HEK293 (cell line): ENCODE results near the gene CEBPB.

ENCODE experiments used
- CTCF ChIA-PET: fragments of 350-600 bp; formaldehyde crosslinking; extraction: SDS; loops from one replicate; lab custom pipeline; 2021; ENCODE audit warnings: antibody characterized with exemption; lab: Yijun Ruan, JAX
- POLR2A ChIA-PET: fragments of 300-600 bp; formaldehyde crosslinking; extraction: SDS; loops from one replicate; lab custom pipeline; 2020; ENCODE audit warnings: antibody characterized with exemption, inconsistent platforms; lab: Yijun Ruan, JAX
- H3K27ac ChIP-seq: fragments of 200-500 bp; sonication (Bioruptor generic); 2 replicates; pipeline ENCODE4 v1.5.1; 2014; ENCODE audit warnings: low read depth, low read length, control low read depth, inconsistent platforms; ENCODE audit errors: extremely low read depth
- H3K36me3 ChIP-seq, 2 experiments: fragments of 200-500 bp in 1 of 2; sonication (Bioruptor generic) in 1 of 2; 1 replicate in 1 of 2; 2 replicates in 1 of 2; pipeline ENCODE4 v1.5.1; 2014 to 2017; ENCODE audit warnings: inconsistent platforms in 2 of 2, low read length in 2 of 2; ENCODE audit not compliant: control insufficient read depth in 2 of 2, insufficient read depth in 1 of 2
- H3K4me1 ChIP-seq: fragments of 200-500 bp; sonication (Bioruptor generic); 2 replicates; pipeline ENCODE4 v1.5.1; 2014; ENCODE audit warnings: mild to moderate bottlenecking, low read length, inconsistent platforms; ENCODE audit not compliant: control insufficient read depth, insufficient read depth
- H3K4me3 ChIP-seq: 2 replicates; pipeline ENCODE4 v1.5.1; 2011; ENCODE audit warnings: low read depth, mild to moderate bottlenecking, control low read depth, low read length, moderate library complexity
- H3K9me3 ChIP-seq: fragments of 200-500 bp; sonication (Bioruptor generic); 2 replicates; pipeline ENCODE4 v1.5.1; 2014; ENCODE audit warnings: low read depth, low read length, inconsistent platforms; ENCODE audit not compliant: control insufficient read depth, insufficient read depth
- EGR2 ChIP-seq: fragments of 450-650 bp; formaldehyde crosslinking; IDR thresholded peaks from 2 replicates; pipeline ENCODE4 v1.5.1; 2016; ENCODE audit warnings: low read depth, missing biosample characterization, missing genetic modification characterization
- KLF1 ChIP-seq: fragments of 450-650 bp; formaldehyde crosslinking; IDR thresholded peaks from 2 replicates; pipeline ENCODE4 v1.5.1; 2016; ENCODE audit warnings: missing biosample characterization, missing genetic modification characterization
- KLF17 ChIP-seq: fragments of 450-650 bp; formaldehyde crosslinking; IDR thresholded peaks from 2 replicates; pipeline ENCODE4 v1.5.1; 2016; ENCODE audit warnings: missing biosample characterization, missing genetic modification characterization
- MEIS1 ChIP-seq: sonication (generic); formaldehyde crosslinking; IDR thresholded peaks from 2 replicates; pipeline ENCODE4 v1.8.1; 2022; ENCODE audit warnings: missing genetic modification reagents, mild to moderate bottlenecking, borderline replicate concordance
- PRDM4 ChIP-seq: fragments of 450-650 bp; formaldehyde crosslinking; IDR thresholded peaks from 2 replicates; pipeline ENCODE4 v1.5.1; 2017; ENCODE audit warnings: missing biosample characterization, missing genetic modification characterization
- SALL2 ChIP-seq: fragments of 450-650 bp; formaldehyde crosslinking; IDR thresholded peaks from 2 replicates; pipeline ENCODE4 v1.5.0; 2017; ENCODE audit warnings: missing biosample characterization, mild to moderate bottlenecking, missing genetic modification characterization, borderline replicate concordance
- SP7 ChIP-seq: fragments of 450-650 bp; formaldehyde crosslinking; IDR thresholded peaks from 2 replicates; pipeline ENCODE4 v1.5.1; 2016; ENCODE audit warnings: missing biosample characterization, missing genetic modification characterization
- YY1 ChIP-seq: fragments of 450-650 bp; formaldehyde crosslinking; IDR thresholded peaks from 2 replicates; pipeline ENCODE4 v1.5.1; 2018; ENCODE audit warnings: missing biosample characterization, missing genetic modification characterization
- YY2 ChIP-seq: fragments of 450-650 bp; formaldehyde crosslinking; IDR thresholded peaks from 2 replicates; pipeline ENCODE4 v1.5.1; 2016; ENCODE audit warnings: missing biosample characterization, missing genetic modification characterization
- ZFHX2 ChIP-seq: fragments of 450-650 bp; formaldehyde crosslinking; conservative IDR thresholded peaks from 2 replicates; pipeline ENCODE4 v1.5.1; 2016; ENCODE audit warnings: missing biosample characterization, missing genetic modification characterization
- ZNF112 ChIP-seq: fragments of 450-650 bp; formaldehyde crosslinking; IDR thresholded peaks from 2 replicates; pipeline ENCODE4 v1.5.0; 2017; ENCODE audit warnings: missing biosample characterization, missing genetic modification characterization
- ZNF138 ChIP-seq: fragments of 450-650 bp; formaldehyde crosslinking; IDR thresholded peaks from 2 replicates; pipeline ENCODE4 v1.5.1; 2016; ENCODE audit warnings: missing biosample characterization, missing genetic modification characterization, borderline replicate concordance
- ZNF146 ChIP-seq: fragments of 450-650 bp; formaldehyde crosslinking; IDR thresholded peaks from 2 replicates; pipeline ENCODE4 v1.5.1; 2016; ENCODE audit warnings: missing biosample characterization, missing genetic modification characterization
- ZNF24 ChIP-seq: fragments of 450-650 bp; formaldehyde crosslinking; IDR thresholded peaks from 2 replicates; pipeline ENCODE4 v1.5.1; 2016; ENCODE audit warnings: missing biosample characterization, missing genetic modification characterization
- ZNF324 ChIP-seq: fragments of 450-650 bp; formaldehyde crosslinking; IDR thresholded peaks from 2 replicates; pipeline ENCODE4 v1.5.1; 2016; ENCODE audit warnings: missing biosample characterization, missing genetic modification characterization
- ZNF335 ChIP-seq: fragments of 450-650 bp; formaldehyde crosslinking; conservative IDR thresholded peaks from 2 replicates; pipeline ENCODE4 v1.5.1; 2016; ENCODE audit warnings: missing biosample characterization, missing genetic modification characterization
- ZNF391 ChIP-seq: fragments of 450-650 bp; formaldehyde crosslinking; IDR thresholded peaks from 2 replicates; pipeline ENCODE4 v1.5.1; 2016; ENCODE audit warnings: low read depth, missing biosample characterization, missing genetic modification characterization, borderline replicate concordance
- ZNF394 ChIP-seq: fragments of 450-650 bp; formaldehyde crosslinking; IDR thresholded peaks from 2 replicates; pipeline ENCODE4 v1.5.1; 2016; ENCODE audit warnings: missing biosample characterization, missing genetic modification characterization, mild to moderate bottlenecking, moderate library complexity, borderline replicate concordance
- ZNF596 ChIP-seq: fragments of 450-650 bp; IDR thresholded peaks from 2 replicates; pipeline ENCODE4 v1.5.0; 2018; ENCODE audit warnings: missing biosample characterization, mild to moderate bottlenecking, missing genetic modification characterization, moderate library complexity
- ZNF600 ChIP-seq: fragments of 450-650 bp; formaldehyde crosslinking; IDR thresholded peaks from 2 replicates; pipeline ENCODE4 v1.5.1; 2016; ENCODE audit warnings: missing biosample characterization, missing genetic modification characterization
- ZNF621 ChIP-seq: fragments of 450-650 bp; formaldehyde crosslinking; IDR thresholded peaks from 2 replicates; pipeline ENCODE4 v1.5.1; 2017; ENCODE audit warnings: missing biosample characterization, missing genetic modification characterization
- ZNF623 ChIP-seq: fragments of 450-650 bp; formaldehyde crosslinking; IDR thresholded peaks from 2 replicates; pipeline ENCODE4 v1.5.1; 2016; ENCODE audit warnings: missing biosample characterization, missing genetic modification characterization
- ZNF626 ChIP-seq: fragments of 450-650 bp; sonication (Bioruptor Pico); formaldehyde crosslinking; IDR thresholded peaks from 2 replicates; pipeline ENCODE4 v1.5.1; 2018; ENCODE audit warnings: missing biosample characterization, missing genetic modification characterization, inconsistent platforms
- ZNF768 ChIP-seq: fragments of 450-650 bp; formaldehyde crosslinking; IDR thresholded peaks from 2 replicates; pipeline ENCODE4 v1.5.1; 2018; ENCODE audit warnings: missing biosample characterization, mild to moderate bottlenecking, missing genetic modification characterization
- ZXDB ChIP-seq: fragments of 450-650 bp; formaldehyde crosslinking; IDR thresholded peaks from 2 replicates; pipeline ENCODE4 v1.5.1; 2016; ENCODE audit warnings: missing biosample characterization, missing genetic modification characterization

Gene CEBPB

GRCh38 chr20:50231854-50232253 lies 41.2 kb downstream of the CEBPB start (continued):
- no peak for TF ChIP-seq PRDM4 (tag by site-specific recombination)
- no peak for TF ChIP-seq ZNF112 (tag by site-specific recombination)
- TF ChIP-seq ZNF768 (tag by site-specific recombination) = no peak
- TF ChIP-seq ZXDB = no peak

GRCh38 chr20:50232651-50233324 lies 42.2 kb downstream of the CEBPB start:
- H3K36me3 ChIP-seq = no peaks in the 10 kb centered on the region
- ChIA-PET CTCF (interaction anchor here (0.8 to 1.0 kb wide), 2 partner anchors 13 to 16 kb away, joined by 3 read pairs; no protein-coding TSS in a partner anchor), POLR2A (no interaction called here)
- no peak overlapping the region for H3K4me3 ChIP-seq
- no peak overlapping the region for H3K27ac ChIP-seq
- H3K4me1 ChIP-seq = no peaks in the 10 kb centered on the region
- no peak for TF ChIP-seq ZNF146
- 0 out of 2 replicates have a peak, but pooled peaks have one; percentile 19 for TF ChIP-seq ZNF24 (tag by site-specific recombination)
- peak; percentile 99 for TF ChIP-seq ZNF623 (tag by site-specific recombination)
- no peaks in the 10 kb centered on the region for H3K9me3 ChIP-seq

GRCh38 chr20:50233325-50234212 lies 42.9 kb downstream of the CEBPB start:
- H3K9me3 ChIP-seq = no peaks in the 10 kb centered on the region
- ChIA-PET CTCF (interaction anchor here (1.0 kb wide), 1 partner anchor 14 kb away, joined by 3 read pairs; no protein-coding TSS in a partner anchor), POLR2A (no interaction called here)
- H3K4me3 ChIP-seq = no peak overlapping the region
- H3K4me1 ChIP-seq = no peaks in the 10 kb centered on the region
- H3K27ac ChIP-seq = no peak overlapping the region
- peak; percentile 56; the same call in 1 of the 2 replicates for TF ChIP-seq KLF17 (tag by site-specific recombination)
- TF ChIP-seq ZFHX2 (tag by site-specific recombination) = peak; percentile 74
- TF ChIP-seq SALL2 (tag by site-specific recombination) = no peak
- TF ChIP-seq YY2 (tag by site-specific recombination) = no peak
- TF ChIP-seq SP7 (tag by site-specific recombination) = peak; percentile 67
- TF ChIP-seq EGR2 = peak; percentile 73
- TF ChIP-seq, all 188 proteins: peak for 4
- H3K36me3 ChIP-seq = no peaks in the 10 kb centered on the region

GRCh38 chr20:50234288-50234687 lies 43.7 kb downstream of the CEBPB start:
- Histone ChIP-seq H3K4me1 (no peaks in the 10 kb centered on the region), H3K4me3 (no peak overlapping the region), H3K27ac (no peak overlapping the region), H3K9me3 (no peaks in the 10 kb centered on the region), H3K36me3 (no peaks in the 10 kb centered on the region)
- ChIA-PET CTCF (no interaction called here), POLR2A (no interaction called here)
- no peak for TF ChIP-seq ZNF596 (tag by site-specific recombination)
- TF ChIP-seq ZNF626 (tag by site-specific recombination) = no peak
- no peak for TF ChIP-seq ZNF391
- TF ChIP-seq KLF1 (tag by site-specific recombination) = no peak
- no peak for TF ChIP-seq MEIS1 (CRISPR knock-in tag)
- TF ChIP-seq ZNF335 (tag by site-specific recombination) = no peak
- TF ChIP-seq ZNF394 (tag by site-specific recombination) = no peak
- TF ChIP-seq ZNF138 (tag by site-specific recombination) = no peak
- no peak for TF ChIP-seq YY1 (tag by site-specific recombination)
- TF ChIP-seq ZNF621 = no peak
- TF ChIP-seq ZNF600 (tag by site-specific recombination) = no peak
- TF ChIP-seq ZNF324 (tag by site-specific recombination) = no peak
